HG03045 (cell line): Measurements from ENCODE around the gene USP12.
"Not testable (repeated sequence)": the region's sequence is repeated elsewhere in the genome, so short reads cannot be mapped to it uniquely, and the experiment has no call there.

Experiments
- ATAC-seq: cut with Tn5 transposase; IDR thresholded peaks from one replicate; pipeline ENCODE4 v1.9.1; 2021; ENCODE audit warnings: mild to moderate bottlenecking, moderate library complexity; ENCODE audit not compliant: unreplicated experiment

USP12 gene

DNA sequence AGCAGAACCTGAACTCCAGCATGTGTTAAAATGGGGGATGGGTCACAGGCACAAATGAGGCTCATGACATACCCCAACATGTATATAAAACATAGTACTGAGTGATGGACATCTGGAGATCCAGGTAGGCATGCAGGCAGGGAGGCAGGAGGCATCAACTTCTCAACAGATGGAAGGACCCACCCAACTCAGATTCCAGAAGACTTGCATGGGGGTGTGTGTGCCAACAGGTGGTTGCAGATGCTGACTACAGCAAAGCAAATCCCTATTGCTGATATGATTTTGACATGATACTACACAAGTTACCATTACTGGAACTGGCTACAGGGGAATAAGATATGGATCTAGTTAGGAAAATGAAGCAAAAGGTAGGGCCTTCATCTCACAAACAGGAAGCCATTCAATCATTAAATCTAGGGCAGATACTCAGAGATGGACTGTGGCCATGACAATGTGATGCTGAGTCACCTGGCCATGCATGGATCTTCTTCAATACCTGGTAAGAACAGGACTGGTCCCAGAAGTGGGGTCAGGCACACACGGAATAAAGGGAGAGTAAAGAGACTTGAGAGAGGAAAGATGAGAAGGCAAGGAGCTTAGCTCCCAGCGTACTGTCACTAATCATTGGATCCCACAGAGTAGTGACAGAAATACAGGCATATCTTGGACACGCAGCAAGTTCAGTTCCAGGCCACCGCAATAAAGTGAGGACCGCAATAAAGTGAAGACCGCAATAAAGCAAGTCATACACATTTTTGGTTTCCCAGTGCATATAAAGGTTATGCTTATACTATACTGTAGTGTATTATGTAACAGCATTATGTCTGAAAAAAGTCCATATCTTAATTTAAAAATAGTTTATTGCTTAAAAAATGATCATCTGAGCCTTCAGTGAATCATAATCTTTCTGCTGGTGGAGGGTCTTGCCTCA lies 91.3 kb downstream of the USP12 start:
- ATAC-seq: no peak

DNA sequence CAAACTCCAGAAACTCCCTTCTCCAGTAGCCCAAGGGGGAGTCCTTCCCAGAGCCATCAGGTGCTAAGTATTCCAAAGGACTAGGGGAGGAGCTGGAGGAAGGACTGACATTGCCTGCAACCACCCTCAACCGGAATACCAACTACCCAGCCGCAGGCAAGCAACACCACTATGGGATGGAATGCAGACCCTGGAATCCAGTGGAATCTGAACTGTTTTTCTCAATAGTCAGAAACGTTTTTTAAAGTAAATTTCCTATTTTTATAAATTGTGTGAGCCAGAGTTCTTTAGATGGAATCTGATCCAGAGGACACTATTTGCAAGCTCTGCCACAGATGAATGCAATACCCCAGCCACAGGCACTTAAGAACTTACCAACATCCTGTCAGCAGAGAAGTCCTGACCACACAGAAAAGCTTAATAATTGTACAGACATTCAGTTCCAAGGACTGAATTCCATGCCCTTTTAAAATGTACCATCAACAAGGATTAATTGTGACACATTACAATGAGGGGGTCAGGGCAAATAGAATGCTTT lies 92.1 kb downstream of the USP12 start:
- ATAC-seq: no peak

DNA sequence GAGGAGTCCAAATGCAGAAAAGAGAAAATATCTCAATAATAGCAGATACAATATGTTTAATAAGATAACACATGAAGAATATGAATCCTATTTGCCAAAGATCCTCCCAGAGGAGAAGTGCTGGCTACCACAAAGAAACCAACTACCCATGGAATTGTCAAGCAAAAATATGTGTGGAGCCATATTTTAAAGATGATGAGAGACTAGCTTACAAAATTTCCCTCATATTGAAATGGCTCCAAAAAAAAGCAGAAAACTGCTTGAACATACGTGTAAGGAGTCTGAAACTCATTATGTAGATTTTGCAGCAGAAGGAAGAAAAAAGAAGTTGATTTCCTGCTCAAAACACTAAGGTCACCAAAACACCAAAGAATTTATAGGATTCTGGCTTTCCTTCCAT lies 94.2 kb downstream of the USP12 start:
- no peak for ATAC-seq

DNA sequence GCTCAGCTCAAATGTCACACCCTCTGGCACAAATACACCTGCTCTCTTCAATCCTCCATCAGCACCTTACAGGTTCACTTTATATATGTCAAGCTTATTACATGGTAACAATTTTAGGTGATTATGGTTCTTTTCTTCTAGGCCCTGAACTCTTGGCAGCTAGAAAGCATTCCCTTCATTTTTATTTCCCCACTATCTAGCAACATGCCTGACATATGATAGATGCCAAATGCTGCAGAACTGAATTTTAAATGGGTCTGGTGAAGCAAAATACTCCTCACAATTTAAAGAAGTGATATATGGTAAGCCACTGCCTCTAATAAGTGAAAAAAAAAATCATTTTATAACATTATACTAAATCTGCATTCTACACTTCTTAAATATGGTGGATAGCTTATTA lies 95.2 kb downstream of the USP12 start:
- ATAC-seq: no peak

GRCh38 chr13:27073186-27073585 lies 98.4 kb downstream of the USP12 start:
- ATAC-seq: no peak

GRCh38 chr13:27066123-27066522 lies 105.5 kb downstream of the USP12 start:
- not testable (repeated sequence) for ATAC-seq

DNA sequence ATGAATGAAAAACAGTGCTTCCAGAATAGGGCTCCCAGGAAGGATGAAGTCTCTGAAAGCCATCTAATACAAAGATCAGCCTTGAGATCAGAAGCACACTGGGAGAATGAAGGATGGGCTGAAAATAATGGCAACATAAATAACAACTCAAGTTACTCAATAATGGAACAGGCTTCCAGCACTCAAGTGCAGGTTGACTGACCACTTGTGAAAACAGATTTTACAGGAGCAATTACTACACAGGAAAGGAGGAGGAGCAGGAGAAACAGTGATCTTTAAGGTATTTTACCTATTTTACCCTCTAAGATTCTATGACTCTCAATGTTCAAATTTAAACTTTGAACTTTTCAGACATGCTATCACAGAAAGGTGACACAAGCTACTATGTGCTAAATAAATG lies 106.0 kb downstream of the USP12 start:
- no peak for ATAC-seq

DNA sequence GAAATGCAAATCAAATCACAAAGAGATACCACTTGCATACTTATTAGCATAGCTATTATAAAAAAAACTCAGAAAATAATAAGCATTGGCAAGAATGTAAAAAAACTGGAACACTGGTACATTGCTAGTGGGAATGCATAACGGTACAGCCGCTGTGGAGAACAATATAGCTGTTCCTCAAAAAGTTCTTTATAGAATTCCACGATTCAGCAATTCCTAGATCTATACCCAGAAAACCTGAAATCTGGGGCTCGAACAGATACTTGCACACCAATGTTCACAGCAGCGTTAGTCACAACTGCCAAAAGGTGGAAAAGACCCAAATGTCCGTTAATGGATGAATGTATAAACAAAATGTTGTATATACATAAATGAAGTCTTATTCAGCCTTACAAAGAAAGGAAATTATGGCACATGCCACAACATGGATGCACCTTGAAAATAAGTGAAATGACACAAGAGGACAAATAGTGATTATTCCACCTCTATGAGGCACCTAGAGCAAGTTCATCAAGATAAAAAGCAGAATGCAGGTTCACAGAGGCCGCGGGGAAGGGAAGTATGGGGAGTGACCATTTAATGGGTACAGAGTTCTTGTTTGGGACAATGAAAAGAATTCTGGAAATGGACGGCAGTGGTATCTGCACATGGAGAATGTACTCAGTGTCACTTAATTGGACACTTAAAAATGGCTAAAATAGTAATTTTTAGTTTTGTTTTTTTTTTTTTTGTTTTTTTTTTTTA lies 107.2 kb downstream of the USP12 start:
- no peak for ATAC-seq

- no peak for ATAC-seq
These were observed 113.8 kb downstream of the USP12 start for GRCh38 chr13:27057817-27058216.

DNA sequence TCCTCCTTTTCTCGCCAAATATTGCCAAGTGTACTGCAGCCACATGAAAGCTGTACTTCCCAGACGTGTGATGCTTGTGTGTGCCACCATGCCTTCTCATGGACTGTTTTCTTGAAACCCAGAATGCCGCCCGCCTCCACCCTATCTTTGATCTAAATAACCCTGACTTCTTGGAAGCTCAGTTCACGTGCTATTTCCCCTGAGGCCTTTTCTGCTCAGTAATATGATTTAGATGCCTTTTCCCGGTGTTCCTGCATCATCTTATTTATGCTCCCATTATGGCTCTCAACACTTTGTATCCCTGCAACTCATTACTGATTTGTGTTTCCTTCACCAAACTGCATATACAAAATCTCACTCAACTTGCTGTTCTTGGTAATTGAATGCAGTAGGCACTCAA lies 116.1 kb downstream of the USP12 start:
- ATAC-seq: no peak

GRCh38 chr13:27054760-27055159 lies 116.9 kb downstream of the USP12 start:
- ATAC-seq: no peak

DNA sequence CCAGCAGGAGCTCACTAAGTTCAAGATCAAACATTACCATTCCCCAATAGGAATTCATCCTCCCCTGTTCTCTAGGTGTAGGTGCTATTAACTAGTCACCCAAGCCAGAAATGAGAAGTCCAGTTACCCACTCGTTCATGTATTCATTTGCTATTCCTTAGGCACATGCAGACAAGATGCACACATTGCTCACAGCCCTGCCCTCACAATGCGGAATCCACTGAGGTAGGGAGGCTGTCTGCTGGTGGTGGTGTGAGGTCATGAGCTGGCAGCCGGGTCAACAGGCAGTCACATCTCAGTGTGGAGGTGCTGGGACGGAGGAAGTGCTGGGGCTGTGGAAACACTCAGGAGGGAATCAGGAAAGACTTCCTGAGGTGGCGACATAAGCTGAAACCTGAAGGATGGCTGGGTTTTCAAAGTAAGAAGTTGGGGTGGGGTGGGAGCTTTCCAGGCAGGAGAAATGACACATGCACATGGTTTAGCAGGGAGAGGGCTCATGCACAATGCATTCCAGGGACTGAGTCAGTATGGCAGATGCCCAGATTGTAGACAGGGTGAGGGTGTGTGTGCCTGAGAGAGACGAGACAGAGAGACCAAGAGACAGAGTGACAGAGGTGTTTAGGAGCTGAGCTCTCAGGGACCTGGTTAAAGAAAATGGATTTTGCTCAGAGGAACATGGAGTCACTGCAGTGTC lies 117.6 kb downstream of the USP12 start:
- no peak for ATAC-seq

DNA sequence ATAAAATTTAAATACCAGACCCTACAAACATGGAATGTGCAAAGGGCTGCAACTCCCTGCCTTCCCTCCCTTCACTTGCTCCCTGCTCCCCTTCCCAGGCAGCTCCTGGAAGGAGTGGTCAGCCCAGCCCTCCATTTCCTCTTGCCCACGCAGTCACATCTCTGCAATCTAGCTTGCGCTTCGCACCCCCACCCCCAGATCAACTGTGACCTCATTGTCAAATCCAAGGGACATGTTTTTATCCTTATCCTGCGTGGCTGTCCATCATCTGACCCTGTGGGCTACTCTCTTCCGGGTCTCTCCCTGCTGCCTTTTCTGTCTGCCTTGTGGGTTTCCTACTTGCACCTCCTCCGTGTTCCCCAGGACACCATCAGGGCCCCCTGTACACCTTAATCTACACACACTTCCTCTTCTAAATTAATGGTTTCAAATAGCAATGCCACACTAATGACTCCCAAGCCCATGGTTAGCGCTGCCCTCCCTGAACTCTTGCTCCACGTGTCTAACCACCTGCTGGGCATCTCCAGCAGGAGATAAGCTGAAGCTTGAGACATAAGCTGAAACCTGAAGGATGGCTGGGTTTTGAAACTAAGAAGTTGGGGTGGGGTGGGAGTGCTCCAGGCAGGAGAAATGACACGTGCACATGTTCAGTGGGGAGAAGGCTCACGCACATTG lies 118.3 kb downstream of the USP12 start:
- ATAC-seq: no peak

- no peak for ATAC-seq
These were observed 118.9 kb downstream of the USP12 start for GRCh38 chr13:27052551-27053208.

- no peak for ATAC-seq
These were observed 124.5 kb downstream of the USP12 start for GRCh38 chr13:27047081-27047480.

- no peak for ATAC-seq
These were observed 126.6 kb downstream of the USP12 start for GRCh38 chr13:27044837-27045570.

GRCh38 chr13:27043013-27043412 lies 128.6 kb downstream of the USP12 start:
- ATAC-seq: no peak

DNA sequence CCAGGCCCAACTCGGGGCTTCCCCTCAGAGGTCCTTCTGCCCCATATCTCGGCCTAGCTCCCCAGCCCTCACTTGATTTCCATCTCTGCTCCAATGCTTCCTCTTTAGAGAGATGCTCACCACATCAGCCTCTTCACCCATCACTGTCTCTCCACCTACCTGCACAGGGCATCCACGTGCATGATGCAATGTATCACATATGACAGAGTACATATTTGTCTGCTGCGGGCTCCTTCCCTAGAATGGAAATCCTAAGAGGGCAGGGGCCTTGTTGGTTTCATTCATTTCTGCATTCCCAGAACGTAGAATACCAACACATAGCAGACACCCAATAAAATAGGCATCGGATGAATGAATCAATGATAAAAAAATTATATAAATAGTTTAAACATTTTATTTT lies 130.3 kb downstream of the USP12 start:
- ATAC-seq: no peak

DNA sequence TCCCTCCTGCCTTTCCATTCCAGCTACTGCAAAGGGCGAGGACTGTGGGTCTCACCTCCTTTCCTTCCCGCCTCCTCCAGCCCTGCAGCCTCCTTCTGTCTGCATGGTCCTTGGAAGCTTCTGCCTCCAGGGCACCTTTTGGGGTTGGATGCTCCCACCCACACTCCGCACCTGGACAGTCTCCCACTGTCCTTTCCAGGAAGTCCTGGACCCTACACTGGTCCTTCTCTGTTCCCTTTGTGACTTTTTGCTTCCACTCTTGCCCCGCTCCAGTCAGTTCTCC lies 130.8 kb downstream of the USP12 start:
- no peak for ATAC-seq
